ENCODE results near the gene RPEL1. TPM values are rescaled to one million over a fixed set of nuclear protein-coding genes. Genes with fewer than 3 reads are reported as not detected.
"Not testable (repeated sequence)": the region's sequence is repeated elsewhere in the genome, so short reads cannot be mapped to it uniquely, and the experiment has no call there.

RPEL1 gene
- total RNA-seq, 2 donors from 2014 or later, result not detected

DNA sequence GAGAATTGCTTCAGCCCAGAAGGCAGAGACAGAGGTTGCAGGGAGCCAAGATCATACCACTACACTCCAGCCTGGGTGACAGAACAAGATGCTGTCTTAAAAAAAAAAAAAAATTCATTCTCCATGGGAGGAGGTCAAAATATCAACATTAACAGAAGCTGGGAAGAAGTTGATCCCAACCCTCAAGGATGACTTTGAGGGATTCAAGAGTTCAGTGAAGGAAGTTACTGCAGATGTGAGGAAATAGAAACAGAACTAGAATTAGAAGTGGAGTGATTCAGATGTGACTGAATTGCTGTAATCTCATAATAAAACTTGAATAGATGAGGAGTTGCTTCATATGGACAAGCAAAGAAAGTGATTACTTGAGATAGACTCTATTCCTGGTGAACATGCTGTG lies 19.7 kb upstream of the RPEL1 start:
- Mint-ChIP-seq H3K27ac (peak overlapping the region in 1 of 2 donors; percentile 36), H3K36me3 (peaks cover 9 to 10% of the 10 kb centered on the region in 2 donors), H3K9me3 (peaks cover 7 to 16% of the 10 kb centered on the region in 2 donors)
- DNase-seq (ENCODE audit: low spot score in 2 of 2) (no peak), ATAC-seq (no peak)

DNA sequence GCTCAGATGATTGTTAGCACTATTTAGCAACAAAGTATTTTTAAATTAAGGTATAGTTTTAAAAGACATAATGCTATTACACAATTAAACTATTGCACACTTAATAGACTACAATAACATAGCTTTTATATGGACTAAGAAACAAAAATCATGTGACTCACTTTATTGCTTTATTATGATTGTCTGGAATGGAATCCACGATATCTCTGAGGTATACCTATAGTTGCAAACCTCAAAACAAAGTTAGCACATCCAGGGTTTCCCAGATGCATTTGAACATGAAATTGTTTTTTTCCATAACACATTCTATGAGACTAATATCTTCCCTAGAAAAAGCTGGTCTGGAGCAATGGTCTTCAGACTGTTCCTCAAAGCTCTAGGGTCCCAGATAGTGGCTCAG lies 18.3 kb upstream of the RPEL1 start:
- no peak for ATAC-seq
- Mint-ChIP-seq H3K36me3 (peaks cover 9 to 10% of the 10 kb centered on the region in 2 donors), H3K27ac (no peak overlapping the region)

DNA sequence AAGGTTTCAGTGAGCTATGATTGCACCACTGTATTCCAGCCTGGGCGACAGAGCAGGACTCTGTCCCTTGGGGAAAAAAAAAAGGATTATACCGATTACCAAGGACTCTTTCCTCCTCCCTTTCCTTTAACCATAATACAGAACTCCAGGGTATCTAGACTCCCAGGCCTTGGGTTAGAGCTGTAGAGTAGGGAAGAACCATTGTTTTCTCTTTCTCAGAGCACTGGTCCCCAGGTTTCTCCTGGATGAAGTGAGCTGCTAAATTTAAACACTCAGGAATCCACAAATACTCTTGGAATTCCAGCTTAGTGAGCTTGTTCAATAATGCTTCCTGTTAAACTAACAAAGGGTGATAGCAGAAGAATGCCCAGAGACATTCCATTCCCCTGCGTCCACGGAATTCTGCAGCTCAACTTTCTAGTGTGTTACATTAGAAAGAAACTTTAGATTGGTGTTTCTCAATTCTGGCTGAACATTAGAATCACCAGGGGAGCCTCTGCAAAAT lies 14.6 kb upstream of the RPEL1 start:
- Mint-ChIP-seq H3K36me3 (no peaks in the 10 kb centered on the region), H3K9me3 (no peaks in the 10 kb centered on the region), H3K27ac (no peak overlapping the region)
- no peak for ATAC-seq
- no peak for DNase-seq (ENCODE audit: low spot score in 2 of 2)

More for the DNA sequence above, 18.3 kb upstream of the RPEL1 start:
- DNase-seq (ENCODE audit: low spot score in 2 of 2), result no peak
- peaks cover 7 to 13% of the 10 kb centered on the region in 2 donors for H3K9me3 Mint-ChIP-seq

DNA sequence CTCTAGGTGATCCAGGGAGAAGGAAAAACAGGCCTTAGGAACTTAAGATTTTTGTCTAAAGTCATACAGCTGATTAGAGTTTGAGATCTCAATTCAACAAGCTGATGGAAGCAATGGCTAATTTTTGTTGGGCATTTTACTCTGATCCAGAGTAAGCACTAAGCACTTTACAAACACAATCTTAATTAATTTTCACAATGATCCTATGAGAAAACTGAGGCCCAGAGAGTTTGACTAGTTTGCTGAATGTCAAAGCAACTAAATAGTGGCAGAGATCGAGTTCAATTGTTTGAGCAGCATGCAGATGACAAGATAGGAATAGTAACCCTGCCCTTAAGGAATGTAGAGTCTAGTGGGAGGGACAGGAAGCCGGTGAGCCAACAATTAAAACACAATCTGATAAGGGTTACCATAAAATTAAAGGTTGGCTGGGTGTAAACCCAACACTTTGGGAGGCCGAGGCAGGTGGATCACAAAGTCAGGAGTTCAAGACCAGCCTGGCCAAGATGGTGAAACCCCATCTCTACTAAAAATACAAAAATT lies 13.5 kb upstream of the RPEL1 start:
- H3K36me3 Mint-ChIP-seq, result no peaks in the 10 kb centered on the region

DNA sequence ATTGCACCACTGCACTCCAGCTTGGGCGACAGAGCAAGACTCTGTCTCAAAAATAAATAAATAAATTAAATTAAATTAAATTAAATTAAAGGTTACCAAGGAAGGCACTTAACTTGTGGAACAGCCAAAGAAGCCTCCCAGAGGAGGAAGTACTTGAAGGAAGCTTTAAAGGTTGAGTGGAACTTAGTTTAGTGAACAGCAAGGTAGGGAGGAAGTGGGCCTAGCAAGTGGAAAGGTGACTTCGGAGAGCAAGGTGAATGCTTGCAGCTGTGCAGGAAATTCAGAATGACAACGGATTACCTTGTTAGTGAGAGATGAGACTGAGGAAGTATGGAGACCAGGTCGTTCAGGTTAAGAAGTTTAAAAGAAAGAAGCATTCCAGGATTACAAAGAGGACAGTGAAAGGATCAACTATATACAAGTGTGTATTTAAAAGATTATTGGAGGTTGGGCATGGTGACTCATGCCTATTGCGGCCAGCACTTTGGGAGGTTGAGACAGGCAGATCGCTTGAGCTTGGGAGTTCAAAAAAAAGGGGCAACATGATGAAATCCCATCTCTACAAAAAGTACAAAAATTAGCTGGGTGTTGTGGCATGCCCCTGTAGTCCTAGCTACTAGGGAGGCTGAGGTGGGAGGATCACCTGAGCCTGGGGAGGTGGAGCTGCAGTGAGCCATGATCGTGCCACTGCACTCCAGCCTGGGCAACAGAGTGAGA lies 12.8 kb upstream of the RPEL1 start:
- DNase-seq (ENCODE audit: low spot score in 2 of 2), result no peak
- H3K27ac Mint-ChIP-seq, result no peak overlapping the region

More for the DNA sequence above, 13.5 kb upstream of the RPEL1 start:
- DNase-seq (ENCODE audit: low spot score in 2 of 2), result no peak
- Mint-ChIP-seq H3K27ac (no peak overlapping the region), H3K9me3 (no peaks in the 10 kb centered on the region)
- no peak for ATAC-seq

DNA sequence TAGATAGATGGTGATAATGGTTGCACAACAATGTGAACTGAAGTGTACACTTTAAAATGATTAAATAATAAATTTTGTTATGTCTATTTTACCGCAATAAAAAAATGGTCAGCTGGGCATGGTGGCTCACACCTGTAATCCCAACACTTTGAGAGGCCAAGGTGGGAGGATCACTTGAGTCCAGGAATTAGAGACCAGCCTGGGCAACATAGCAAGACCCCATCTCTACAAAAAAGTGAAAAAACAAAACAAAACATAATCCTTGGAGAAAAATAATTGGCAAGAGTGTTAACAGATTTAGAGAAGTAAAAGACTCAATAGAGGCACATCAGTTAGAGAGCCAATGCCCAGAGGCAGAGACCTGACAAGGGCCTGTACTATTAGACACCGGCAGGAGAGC lies 9.9 kb upstream of the RPEL1 start:
- no peak for DNase-seq (ENCODE audit: low spot score in 2 of 2)
- no peak for ATAC-seq
- no peak overlapping the region for H3K27ac Mint-ChIP-seq
- H3K36me3 Mint-ChIP-seq, result no peaks in the 10 kb centered on the region
- no peaks in the 10 kb centered on the region for H3K9me3 Mint-ChIP-seq

More for the DNA sequence above, 12.8 kb upstream of the RPEL1 start:
- Mint-ChIP-seq H3K9me3 (no peaks in the 10 kb centered on the region), H3K36me3 (no peaks in the 10 kb centered on the region)
- no peak for ATAC-seq

DNA sequence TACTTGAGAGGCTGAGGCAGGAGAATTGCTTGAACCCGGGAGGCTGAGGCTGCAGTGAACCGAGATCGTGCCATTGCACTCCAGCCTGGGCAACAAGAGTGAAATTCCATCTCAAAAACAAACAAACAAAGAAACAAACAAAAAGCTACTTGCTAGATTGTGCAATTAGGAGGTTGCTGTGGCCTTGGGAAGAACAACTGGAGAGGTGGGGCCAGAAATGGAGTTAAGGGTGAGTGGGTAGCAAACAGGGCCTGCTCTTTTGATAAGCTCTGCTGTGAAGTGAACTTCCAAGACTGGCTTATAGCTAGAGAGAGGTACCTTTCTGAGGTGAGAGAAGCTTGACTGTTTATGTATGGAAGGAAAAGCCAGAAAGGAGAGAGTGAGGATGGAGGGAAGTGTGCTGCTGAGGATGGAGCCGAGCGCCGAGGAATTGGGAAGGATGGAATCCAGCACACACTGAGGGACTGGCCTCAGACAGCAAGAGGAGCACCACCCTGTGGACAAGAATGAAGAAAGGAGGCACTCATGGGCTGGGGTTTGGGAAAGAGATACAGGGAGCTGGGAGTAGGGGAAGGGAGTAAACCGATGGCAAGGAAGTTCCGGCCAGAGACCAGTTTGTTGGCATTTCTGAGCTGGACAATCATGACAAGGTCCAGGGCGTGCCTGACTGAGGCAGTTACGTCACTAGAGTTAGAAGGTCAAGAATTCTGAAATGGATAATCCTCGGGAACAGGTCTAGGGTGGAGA lies 7.0 kb upstream of the RPEL1 start:
- no peaks in the 10 kb centered on the region for H3K36me3 Mint-ChIP-seq
- DNase-seq (ENCODE audit: low spot score in 2 of 2), result no peak
- no peak overlapping the region for H3K27ac Mint-ChIP-seq
- no peak for ATAC-seq
- H3K9me3 Mint-ChIP-seq, result no peaks in the 10 kb centered on the region

DNA sequence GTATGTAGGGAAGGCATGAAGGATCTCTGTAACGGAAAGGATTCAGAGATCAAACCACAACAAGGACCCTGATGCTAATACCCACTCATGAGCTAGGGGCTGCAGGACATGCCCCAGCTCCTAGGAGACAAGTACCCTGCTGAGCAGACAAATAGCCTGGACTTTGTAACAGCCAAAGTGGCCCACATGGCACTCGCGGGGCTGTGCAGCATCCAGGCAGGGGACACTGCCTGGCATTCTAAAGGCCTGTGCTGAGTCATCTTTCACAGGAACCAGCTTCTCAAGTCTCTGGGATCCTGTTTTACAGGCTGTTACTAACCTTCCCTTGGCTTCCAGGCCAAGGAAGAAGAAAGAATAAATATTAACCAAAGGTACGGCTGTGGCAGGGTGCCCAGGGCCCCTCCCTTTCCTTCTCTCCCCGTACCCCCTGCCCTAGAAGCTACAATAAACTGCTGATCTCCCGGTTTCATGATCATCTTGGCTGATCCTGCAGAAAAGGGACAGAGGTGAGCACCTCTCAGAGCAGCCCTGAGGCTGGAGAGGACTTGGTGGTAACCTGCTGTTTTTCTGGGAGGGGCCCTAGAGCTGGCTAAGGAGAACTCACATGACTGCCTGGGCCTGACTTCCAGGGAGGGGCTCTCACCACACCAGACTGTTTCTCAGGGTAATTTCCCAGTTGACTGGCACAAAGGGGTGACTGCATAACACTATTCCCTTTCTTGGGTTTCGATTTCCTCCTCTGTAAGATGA lies 4.2 kb upstream of the RPEL1 start:
- Mint-ChIP-seq H3K27ac (peak overlapping the region; percentile 4 to 70), H3K9me3 (no peaks in the 10 kb centered on the region), H3K36me3 (no peaks in the 10 kb centered on the region)
- ATAC-seq (peak; percentile 37 to 70), DNase-seq (ENCODE audit: low spot score in 2 of 2) (no peak)

DNA sequence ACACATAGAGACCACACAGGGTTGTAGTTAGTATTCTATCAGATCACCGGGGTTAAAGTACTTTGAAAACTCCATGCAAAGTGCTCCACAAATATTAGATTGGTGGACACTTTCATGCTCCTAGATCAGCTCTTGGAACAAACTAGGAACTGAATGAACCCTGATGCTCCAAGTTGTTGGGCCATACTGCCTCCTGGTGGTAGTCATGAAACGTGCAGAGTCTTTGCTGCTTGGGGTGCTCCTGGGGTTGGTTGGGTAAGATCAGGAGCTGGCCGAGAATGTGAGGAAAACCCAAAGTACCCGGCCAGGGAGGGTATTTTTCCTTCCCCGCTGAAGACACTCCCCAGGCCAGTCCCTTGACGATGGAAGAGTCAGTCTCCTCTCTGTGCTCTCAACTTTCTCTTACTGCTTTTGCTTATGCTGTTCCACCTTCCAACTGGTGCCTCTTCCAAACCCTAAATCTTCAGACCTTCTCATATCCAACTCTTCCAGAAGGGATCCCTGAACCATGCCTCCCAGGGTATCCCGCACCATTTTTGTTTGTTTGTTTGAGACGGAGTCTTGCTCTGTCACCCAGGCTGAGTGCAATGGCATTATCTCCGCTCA lies 918 bp upstream of the RPEL1 start:
- DNase-seq (ENCODE audit: low spot score in 2 of 2), result peak; percentile 63 to 68
- H3K9me3 Mint-ChIP-seq, result no peaks in the 10 kb centered on the region
- peak; percentile 81 to 86 for ATAC-seq
- H3K36me3 Mint-ChIP-seq, result no peaks in the 10 kb centered on the region
- H3K27ac Mint-ChIP-seq, result no peak overlapping the region

DNA sequence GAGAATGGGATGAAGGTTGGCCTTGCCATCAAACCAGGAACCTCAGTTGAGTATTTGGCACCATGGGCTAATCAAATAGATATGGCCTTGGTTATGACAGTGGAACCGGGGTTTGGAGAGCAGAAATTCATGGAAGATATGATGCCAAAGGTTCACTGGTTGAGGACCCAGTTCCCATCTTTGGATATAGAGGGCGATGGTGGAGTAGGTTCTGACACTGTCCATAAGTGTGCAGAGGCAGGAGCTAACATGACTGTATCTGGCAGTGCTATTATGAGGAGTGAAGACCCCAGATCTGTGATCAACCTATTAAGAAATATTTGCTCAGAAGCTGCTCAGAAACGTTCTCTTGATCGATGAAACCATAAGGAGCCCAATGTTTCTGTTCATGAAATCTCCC lies 637 bp downstream of the RPEL1 start:
- ATAC-seq, result no peak
- no peak for DNase-seq (ENCODE audit: low spot score in 2 of 2)
- peaks cover 3% of the 10 kb centered on the region in 2 donors for H3K9me3 Mint-ChIP-seq
- no peaks in the 10 kb centered on the region for H3K36me3 Mint-ChIP-seq
- H3K27ac Mint-ChIP-seq, result no peak overlapping the region

DNA sequence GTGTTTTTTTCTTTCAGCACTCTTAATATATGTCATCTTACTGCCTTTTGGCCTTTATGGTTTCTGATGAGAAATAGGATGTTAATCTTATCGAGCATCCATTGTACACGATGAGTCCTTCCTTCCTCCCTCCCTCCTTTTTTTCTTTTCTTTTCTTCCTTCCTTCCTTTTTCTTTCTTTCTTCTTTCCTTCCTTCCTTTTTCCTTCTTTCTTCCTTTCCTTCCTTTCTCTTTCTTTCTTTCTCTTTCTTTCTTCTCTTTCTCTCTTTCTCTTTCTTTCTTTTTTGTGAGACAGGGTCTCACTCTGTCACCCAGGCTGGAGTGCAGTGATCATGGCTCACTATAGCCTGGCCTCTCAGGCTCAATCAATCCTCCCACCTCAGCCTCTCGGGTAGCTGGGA lies 8.4 kb downstream of the RPEL1 start:
- H3K9me3 Mint-ChIP-seq, result peaks cover 5 to 10% of the 10 kb centered on the region in 2 donors

DNA sequence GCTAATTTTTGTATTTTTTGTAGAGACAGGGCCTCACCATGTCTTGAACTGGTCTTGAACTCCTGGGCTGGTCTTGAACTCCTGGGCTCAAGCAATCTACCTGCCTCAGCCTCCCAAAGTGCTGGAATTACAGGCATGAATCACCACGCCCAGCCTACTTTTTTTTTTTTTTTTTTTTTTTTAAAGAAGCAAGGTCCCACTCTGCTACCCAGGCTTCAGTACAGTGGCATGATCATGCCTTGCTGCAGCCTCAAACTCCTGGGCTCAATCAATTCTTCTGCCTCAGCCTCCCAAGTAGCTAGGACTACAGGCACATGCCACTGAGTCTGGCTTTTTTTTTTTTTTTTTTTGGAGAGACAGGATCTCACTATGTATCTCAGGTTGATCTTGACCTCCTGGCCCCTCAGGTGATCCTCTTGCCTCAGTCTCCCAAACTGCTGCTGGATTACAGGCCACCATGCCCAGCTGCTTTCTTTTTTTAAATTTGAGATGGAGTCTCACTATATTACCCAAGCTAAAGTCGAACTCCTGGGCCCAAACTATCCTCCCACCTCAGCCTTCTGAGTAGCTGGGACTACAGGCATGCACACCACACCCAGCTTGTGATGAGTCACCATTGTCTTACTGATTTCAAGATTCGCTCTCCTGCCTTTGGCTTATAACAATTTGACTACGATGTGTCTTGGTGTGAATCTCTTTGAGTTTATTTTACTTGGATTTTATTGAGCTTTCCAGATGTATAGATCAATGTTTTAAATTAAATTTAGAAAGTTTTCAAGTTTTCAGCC lies 9.0 kb downstream of the RPEL1 start:
- Mint-ChIP-seq H3K9me3 (peaks cover 5 to 13% of the 10 kb centered on the region in 2 donors), H3K36me3 (peaks cover 0 to 7% of the 10 kb centered on the region in 2 donors), H3K27ac (no peak overlapping the region)
- ATAC-seq (peak; percentile 55 to 98), DNase-seq (ENCODE audit: low spot score in 2 of 2) (no peak)

More for the DNA sequence above, 8.4 kb downstream of the RPEL1 start:
- H3K27ac Mint-ChIP-seq, result no peak overlapping the region
- peaks cover 0 to 4% of the 10 kb centered on the region in 2 donors for H3K36me3 Mint-ChIP-seq
- DNase-seq (ENCODE audit: low spot score in 2 of 2) (no peak), ATAC-seq (no peak)

DNA sequence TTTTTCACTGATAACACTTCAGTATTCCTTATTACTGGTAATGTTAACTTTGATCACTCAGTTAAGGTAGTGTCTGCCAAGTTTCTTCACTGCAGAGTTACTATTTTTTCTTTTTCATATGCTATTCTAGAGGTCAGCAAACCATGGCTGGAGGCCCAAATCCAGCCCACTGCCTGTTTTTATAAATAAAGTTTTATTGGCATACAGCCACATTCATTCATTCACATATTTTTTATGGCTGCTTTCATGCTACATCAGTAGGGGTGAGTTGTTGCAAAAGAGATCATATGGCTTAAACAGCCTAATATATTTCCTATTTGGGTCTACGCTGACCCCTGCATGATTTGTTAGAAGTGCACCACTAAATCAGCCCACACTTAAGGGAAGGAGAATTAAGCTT lies 10.9 kb downstream of the RPEL1 start:
- DNase-seq (ENCODE audit: low spot score in 2 of 2), result no peak

DNA sequence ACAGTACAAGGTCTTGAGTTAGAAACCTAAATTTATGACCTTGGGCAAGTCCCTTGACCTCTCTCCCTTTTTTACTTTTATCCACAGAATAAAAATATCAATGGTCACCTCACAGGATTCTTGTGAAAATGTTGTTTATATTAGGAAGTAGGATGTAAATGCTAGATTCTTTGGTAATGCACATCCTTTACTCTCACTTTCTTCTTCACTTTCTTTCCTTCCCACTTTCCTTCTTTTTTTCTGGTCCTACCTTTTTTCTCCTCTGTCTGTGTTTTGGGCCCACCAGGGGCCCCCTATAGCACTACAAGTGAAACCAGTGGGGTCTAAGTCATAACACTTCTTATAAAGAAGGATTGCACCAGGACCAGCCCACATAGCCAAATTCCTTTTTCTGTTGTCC lies 12.1 kb downstream of the RPEL1 start:
- DNase-seq (ENCODE audit: low spot score in 2 of 2), result no peak
- ATAC-seq, result no peak
- Mint-ChIP-seq H3K27ac (no peak overlapping the region), H3K9me3 (peaks cover 0 to 20% of the 10 kb centered on the region in 2 donors), H3K36me3 (peaks cover 0 to 16% of the 10 kb centered on the region in 2 donors)

More for the DNA sequence above, 10.9 kb downstream of the RPEL1 start:
- ATAC-seq, result no peak
- Mint-ChIP-seq H3K9me3 (peaks cover 0 to 15% of the 10 kb centered on the region in 2 donors), H3K36me3 (peaks cover 0 to 16% of the 10 kb centered on the region in 2 donors), H3K27ac (no peak overlapping the region)

DNA sequence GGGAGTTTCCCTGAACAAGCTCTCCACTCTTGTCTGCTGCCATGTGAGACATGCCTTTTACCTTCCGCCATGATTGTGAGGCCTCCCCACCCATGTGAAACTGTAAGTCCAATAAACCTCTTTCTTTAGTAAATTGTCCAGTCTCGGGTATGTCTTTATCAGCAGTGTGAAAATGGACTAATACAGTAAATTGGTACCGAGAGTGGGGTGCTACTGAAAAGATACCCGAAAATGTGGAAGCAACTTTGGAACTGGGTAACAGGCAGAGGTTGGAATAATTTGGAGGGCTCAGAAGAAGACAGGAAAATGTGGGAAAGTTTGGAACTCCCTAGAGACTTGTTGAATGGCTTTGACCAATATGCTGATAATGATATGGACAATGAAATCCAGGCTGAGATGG lies 13.2 kb downstream of the RPEL1 start:
- H3K27ac Mint-ChIP-seq; ATAC-seq; DNase-seq (ENCODE audit: low spot score in 2 of 2): not testable (repeated sequence)
- peaks cover 0 to 16% of the 10 kb centered on the region in 2 donors for H3K36me3 Mint-ChIP-seq
- H3K9me3 Mint-ChIP-seq, result peaks cover 0 to 20% of the 10 kb centered on the region in 2 donors
